ENCODE data around the gene KIAA1958. TPM values are rescaled to one million over a fixed set of nuclear protein-coding genes. Genes with fewer than 3 reads are reported as not detected.

The KIAA1958 gene
- total and polyA plus RNA-seq, 7 donors: 0.60 to 8.0 (median 4.3) TPM

GRCh38 chr9:112552229-112553056 lies 65.8 kb downstream of the KIAA1958 start:
- 82 to 88% methylated on average over 9 of the region's 9 CpGs for WGBS, 2 donors
- Histone ChIP-seq H3K9me3 (no peaks in the 10 kb centered on the region), H3K36me3 (no peaks in the 10 kb centered on the region), H3K4me1 (peaks cover 0 to 11% (median 3%) of the 10 kb centered on the region in 4 donors), H3K4me3 (no peak overlapping the region), H3K27me3 (no peaks in the 10 kb centered on the region), H3K27ac (no peak overlapping the region)
- no peak for TF ChIP-seq POLR2AphosphoS5 (IDR thresholded peaks at IDR 0.05)
- no peak for TF ChIP-seq CTCF (IDR thresholded peaks at IDR 0.05)
- no peak for TF ChIP-seq EP300 (IDR thresholded peaks at IDR 0.05)
- TF ChIP-seq POLR2A (IDR thresholded peaks at IDR 0.05): no peak
- no peak for DNase-seq
- intact Hi-C loops (cut with DNase I): no loop called here

- intact Hi-C loops (cut with DNase I): no loop called here
- DNase-seq: no peak
- Histone ChIP-seq H3K27ac (no peak overlapping the region), H3K27me3 (no peaks in the 10 kb centered on the region), H3K36me3 (no peaks in the 10 kb centered on the region), H3K4me3 (no peak overlapping the region), H3K4me1 (peaks cover 0 to 13% (median 3%) of the 10 kb centered on the region in 4 donors), H3K9me3 (no peaks in the 10 kb centered on the region)
- 84 to 89% methylated on average over 2 of the region's 2 CpGs for WGBS, 2 donors
- TF ChIP-seq POLR2A (IDR thresholded peaks at IDR 0.05) (no peak), POLR2AphosphoS5 (IDR thresholded peaks at IDR 0.05) (no peak), EP300 (IDR thresholded peaks at IDR 0.05) (no peak), CTCF (IDR thresholded peaks at IDR 0.05) (no peak)
Observed at GRCh38 chr9:112553256-112553826, 66.7 kb downstream of the KIAA1958 start.

GRCh38 chr9:112554516-112554915 lies 67.9 kb downstream of the KIAA1958 start:
- no peaks in the 10 kb centered on the region for H3K27me3 ChIP-seq
- peaks cover 0 to 10% (median 0%) of the 10 kb centered on the region in 4 donors for H3K4me1 ChIP-seq
- 94 to 96% methylated on average over 1 of the region's 1 CpG for WGBS, 2 donors
- DNase-seq: no peak
- H3K36me3 ChIP-seq: no peaks in the 10 kb centered on the region
- H3K9me3 ChIP-seq: no peaks in the 10 kb centered on the region
- no peak overlapping the region for H3K27ac ChIP-seq
- intact Hi-C loops (cut with DNase I): no loop called here
- TF ChIP-seq EP300 (IDR thresholded peaks at IDR 0.05) (no peak), CTCF (IDR thresholded peaks at IDR 0.05) (no peak), POLR2AphosphoS5 (IDR thresholded peaks at IDR 0.05) (no peak), POLR2A (IDR thresholded peaks at IDR 0.05) (no peak)
- no peak overlapping the region for H3K4me3 ChIP-seq

GRCh38 chr9:112555101-112555643 lies 68.5 kb downstream of the KIAA1958 start:
- TF ChIP-seq EP300 (IDR thresholded peaks at IDR 0.05) (no peak), POLR2A (IDR thresholded peaks at IDR 0.05) (no peak), POLR2AphosphoS5 (IDR thresholded peaks at IDR 0.05) (no peak), CTCF (IDR thresholded peaks at IDR 0.05) (no peak)
- H3K9me3 ChIP-seq: no peaks in the 10 kb centered on the region
- no peaks in the 10 kb centered on the region for H3K36me3 ChIP-seq
- no peak for DNase-seq
- no peak overlapping the region for H3K4me3 ChIP-seq
- no peaks in the 10 kb centered on the region for H3K27me3 ChIP-seq
- peaks cover 0 to 7% (median 0%) of the 10 kb centered on the region in 4 donors for H3K4me1 ChIP-seq
- H3K27ac ChIP-seq: no peak overlapping the region
- intact Hi-C loops (cut with DNase I): no loop called here
- WGBS, 2 donors: 97% methylated on average over 3 of the region's 3 CpGs

All from sigmoid colon (tissue), 7 donors.